GM19455 (cell line): ENCODE results near the gene ATP5IF1.

Experiments
- ATAC-seq: cut with Tn5 transposase; IDR thresholded peaks from one replicate; pipeline ENCODE4 v1.9.1; 2021; ENCODE audit not compliant: unreplicated experiment

The ATP5IF1 gene

DNA sequence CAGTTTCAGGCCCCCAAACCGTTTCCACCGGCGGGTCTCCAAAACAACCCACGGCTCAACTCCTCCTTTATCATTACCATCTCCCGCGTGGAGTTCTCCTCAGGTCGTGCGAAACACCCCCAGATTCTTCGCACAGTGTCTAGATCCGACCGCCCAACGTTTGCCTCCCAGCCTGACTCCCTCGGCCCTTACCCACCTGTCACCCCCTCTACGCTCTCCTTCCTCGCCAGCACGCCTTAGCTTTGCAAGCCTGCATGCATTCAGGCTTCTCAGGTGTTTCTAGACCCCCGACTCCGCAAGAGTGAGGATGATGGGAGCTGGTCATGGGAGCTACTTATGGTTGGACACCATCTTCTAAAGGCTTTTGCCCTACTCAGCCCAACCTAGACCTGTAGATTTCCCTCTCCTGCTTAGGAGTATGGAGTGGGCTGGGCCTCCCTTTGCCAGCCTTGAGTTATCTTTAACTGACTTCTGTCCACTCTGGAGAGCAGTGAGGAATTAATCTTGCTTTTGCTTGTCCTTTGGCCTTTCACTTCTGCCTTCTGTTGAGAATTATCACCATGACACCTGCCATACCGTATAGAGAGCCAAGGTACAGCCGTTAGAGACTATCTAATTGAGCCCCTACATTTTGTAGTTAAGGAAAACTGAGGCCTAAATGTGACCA is 865 bp downstream of the ATP5IF1 start:
- ATAC-seq = no peak

GRCh38 chr1:28239004-28239403 is 3.1 kb downstream of the ATP5IF1 start:
- ATAC-seq = no peak

- no peak for ATAC-seq
Measured at GRCh38 chr1:28240024-28240423, 4.1 kb downstream of the ATP5IF1 start.

DNA sequence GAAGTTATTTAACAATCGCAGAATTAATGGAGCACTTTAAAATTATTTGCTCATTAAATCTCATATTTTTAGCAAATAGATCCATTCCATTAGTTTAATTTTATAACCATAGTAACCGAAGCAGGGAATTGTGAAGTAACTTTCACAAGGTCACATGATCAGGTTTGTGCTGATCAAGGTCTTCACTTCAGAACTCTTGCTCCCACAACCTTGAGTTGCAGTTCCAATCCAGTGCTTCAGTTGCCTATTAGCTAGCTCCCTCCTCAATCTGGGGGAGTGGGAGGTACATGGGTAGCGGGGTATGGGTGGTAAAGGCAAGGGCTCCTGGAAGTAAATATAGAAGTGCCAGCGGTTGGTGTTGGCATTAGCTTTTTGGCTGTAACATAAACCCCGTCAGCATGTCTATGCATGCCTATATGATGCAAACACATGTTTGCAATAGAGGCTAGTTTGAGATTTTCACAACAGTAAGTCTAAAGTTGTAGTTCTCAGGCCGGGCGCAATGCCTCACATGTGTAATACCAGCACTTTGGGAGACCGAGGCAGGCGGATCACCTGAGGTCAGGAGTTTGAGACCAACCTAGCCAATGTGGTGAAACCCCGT is 5.8 kb downstream of the ATP5IF1 start:
- no peak for ATAC-seq

GRCh38 chr1:28243685-28244311 is 7.9 kb downstream of the ATP5IF1 start:
- ATAC-seq = no peak

GRCh38 chr1:28244549-28245251 is 8.8 kb downstream of the ATP5IF1 start:
- no peak for ATAC-seq

DNA sequence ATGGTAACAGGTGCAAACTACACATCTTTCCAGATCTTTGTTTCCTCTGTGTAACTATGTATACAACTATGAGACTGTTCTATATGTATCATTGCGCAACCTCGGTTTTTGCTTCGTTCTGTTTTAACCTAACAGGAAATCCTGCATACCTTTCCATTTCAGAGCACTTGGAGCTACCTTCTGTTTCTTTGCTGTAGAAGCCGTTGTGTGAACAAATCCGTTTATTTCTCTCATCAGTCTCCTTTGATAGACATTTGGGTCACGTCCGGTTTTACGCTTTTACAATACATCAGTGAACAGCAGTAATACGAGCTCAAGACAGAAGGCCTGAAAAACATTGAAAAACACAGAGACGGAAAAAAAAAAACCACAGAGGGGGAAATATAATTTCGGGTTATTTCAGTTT is 10.5 kb downstream of the ATP5IF1 start:
- ATAC-seq = no peak

DNA sequence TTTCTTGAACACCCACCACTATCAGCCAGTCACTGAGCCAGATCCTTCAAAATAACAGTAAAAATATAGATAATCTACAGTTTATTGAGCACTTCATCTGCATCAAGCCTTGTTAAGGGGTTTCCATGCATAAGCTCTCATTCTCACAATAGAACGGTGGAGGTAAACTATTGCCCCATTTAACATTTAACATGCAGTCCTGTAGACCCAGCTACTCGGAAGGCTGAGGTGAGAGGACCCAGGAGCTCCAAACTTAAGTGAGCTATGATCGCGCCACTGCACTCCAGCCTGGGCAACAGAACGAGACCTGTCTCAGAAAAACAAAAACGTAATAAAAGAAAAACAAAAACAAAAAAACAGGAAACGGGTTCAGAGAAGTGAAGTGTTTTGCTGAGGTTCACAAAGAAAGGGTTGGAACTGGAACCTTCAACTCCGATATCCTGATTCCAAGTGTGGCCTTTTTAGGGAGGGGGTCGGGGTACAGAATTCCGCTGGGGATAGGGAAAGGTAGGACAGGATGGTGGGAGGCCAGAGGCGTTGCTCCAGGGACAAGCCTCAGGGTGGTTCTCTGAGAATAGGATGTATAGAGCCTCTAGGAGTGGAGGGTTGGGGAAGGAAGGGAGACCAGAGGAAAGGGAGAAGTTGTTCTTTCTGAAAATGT is 11.8 kb downstream of the ATP5IF1 start:
- ATAC-seq = no peak

- no peak for ATAC-seq
Measured at GRCh38 chr1:28248273-28249012, 12.5 kb downstream of the ATP5IF1 start.

GRCh38 chr1:28249013-28249865 is 13.3 kb downstream of the ATP5IF1 start:
- ATAC-seq = no peak

DNA sequence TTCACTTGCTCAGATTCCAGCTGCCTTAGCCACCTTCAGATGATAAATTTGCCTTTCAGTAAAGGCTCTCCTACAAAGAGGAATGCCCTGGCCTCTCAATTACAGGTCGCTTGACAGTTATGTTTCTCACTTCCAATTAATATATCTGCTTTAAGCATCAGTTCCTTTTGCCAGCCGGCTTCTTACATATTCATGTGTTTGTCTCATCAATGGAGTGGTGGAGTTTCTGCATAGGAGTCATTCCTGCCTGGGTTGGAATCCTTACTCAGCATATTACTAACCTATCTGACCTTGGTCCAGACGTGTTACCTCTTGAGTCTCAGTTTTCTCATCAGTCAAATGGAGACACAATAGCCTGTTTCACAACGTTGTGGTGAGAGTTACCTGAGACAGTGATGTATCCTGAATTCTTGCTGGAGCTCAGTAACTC is 14.0 kb downstream of the ATP5IF1 start:
- no peak for ATAC-seq

- no peak for ATAC-seq
Measured at GRCh38 chr1:28256197-28256827, 20.4 kb downstream of the ATP5IF1 start.

DNA sequence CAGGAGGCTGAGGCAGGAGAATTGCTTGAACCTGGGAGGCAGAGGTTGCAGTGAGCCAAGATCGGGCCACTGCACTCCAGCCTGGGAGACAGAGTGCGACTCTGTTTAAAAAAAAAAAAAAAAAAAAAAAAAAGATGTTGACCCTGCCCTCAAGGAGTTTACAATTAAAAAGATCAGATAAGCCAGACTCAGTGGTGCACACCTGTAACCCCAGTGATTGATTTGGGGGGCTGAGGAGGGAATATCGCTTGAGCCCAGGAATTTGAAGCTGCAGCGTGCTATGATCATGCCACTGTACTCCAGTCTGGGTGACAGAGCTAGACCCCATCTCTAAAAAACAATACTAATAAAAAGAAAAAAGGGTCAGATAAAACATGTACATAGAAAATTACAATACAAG is 21.8 kb downstream of the ATP5IF1 start:
- ATAC-seq = no peak

- no peak for ATAC-seq
Measured at GRCh38 chr1:28258628-28259251, 22.8 kb downstream of the ATP5IF1 start.

DNA sequence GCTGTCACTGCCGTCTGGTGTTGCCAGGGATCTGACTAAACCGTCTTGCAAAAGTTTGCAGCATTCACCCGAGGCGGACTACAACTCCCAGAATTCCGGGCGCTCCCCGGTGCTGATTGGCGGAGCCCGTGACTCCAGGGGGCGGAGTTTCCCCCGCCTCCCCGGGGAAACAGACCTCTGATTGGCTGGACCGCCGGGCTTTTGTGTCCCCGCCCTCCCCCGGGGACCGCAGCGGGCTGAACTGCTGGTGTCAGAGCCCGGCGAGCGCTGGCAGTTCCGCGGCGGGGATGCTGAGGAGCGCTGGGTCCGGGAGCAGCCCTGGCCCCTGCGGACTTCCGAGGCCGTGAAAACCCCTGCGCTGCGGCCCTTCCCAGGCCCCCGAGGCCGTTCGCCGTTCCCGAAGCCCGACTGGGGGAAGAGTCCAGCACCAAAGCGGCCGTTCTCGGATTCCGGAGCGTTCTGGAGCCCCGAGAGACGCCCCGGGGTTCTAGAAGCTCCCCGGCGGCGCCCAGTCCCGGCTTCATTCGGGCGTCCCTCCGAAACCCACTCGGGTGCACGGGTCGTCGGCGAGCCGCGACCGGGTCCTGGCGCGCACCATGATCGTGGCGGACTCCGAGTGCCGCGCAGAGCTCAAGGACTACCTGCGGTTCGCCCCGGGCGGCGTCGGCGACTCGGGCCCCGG is 23.5 kb downstream of the ATP5IF1 start, which contains the start of gene SESN2:
Gene SESN2 (plus strand): TSS at position 267 of the 682 bp plus-strand sequence. CDS start 330 bp downstream, at position 597.
- ATAC-seq = peak; percentile 94

GRCh38 chr1:28259934-28260802 is 24.2 kb downstream of the ATP5IF1 start:
- ATAC-seq = no peak

DNA sequence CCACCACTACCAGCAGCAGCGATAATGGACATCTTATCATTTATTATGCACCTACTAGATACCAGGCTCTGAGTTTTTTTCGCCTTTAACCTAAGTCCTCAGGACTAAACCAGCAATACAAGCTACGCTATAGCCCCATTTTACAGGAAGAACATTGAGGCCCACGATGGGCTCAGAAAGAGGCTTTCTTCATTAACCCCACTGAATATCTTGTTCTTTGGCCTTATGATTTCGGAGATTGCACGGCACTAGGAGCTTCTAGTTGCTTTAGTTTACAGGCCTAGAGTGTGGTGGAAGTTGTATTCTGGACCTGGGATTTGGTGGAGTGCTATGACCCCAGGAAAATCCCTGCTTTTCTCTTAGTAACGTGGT is 24.9 kb downstream of the ATP5IF1 start:
- ATAC-seq = no peak
